Liver (tissue), 9 donors: ENCODE measurements around the gene BBS10. TPM values are rescaled to one million over a fixed set of nuclear protein-coding genes. Genes with fewer than 3 reads are reported as not detected.
"Not testable (repeated sequence)": the region's sequence is repeated elsewhere in the genome, so short reads cannot be mapped to it uniquely, and the experiment has no call there.

Source experiments
- DNase-seq: peaks from one replicate; pipeline ENCODE4 v3.0.0-alpha.2; 2017; ENCODE audit warnings: low spot score
- H3K27ac ChIP-seq, 2 donors: one replicate each; pipeline ENCODE4 v1.7.0; 2013; ENCODE audit warnings: inconsistent platforms in 2 of 2, low read length in 2 of 2, control low read depth in 1 of 2, low read depth in 1 of 2, mild to moderate bottlenecking in 1 of 2
- H3K27me3 ChIP-seq, 4 donors: one replicate each; pipeline versions ENCODE4 v1.6.1 to v1.7.0; 2013; ENCODE audit warnings: low read length in 3 of 4, inconsistent platforms in 1 of 4, mild to moderate bottlenecking in 1 of 4, moderate library complexity in 1 of 4; ENCODE audit not compliant: control insufficient read depth in 4 of 4, insufficient read depth in 4 of 4
- H3K36me3 ChIP-seq, 4 donors: one replicate each; pipeline versions ENCODE4 v1.6.1 to v1.7.0; 2013; ENCODE audit warnings: low read length in 3 of 4, mild to moderate bottlenecking in 3 of 4, low read depth in 1 of 4, moderate library complexity in 1 of 4; ENCODE audit not compliant: control insufficient read depth in 4 of 4, insufficient read depth in 3 of 4
- H3K4me1 ChIP-seq, 4 donors: one replicate each; pipeline versions ENCODE4 v1.6.1 to v1.7.0; 2013; ENCODE audit warnings: low read length in 3 of 4, mild to moderate bottlenecking in 3 of 4, moderate library complexity in 1 of 4; ENCODE audit not compliant: control insufficient read depth in 4 of 4, insufficient read depth in 4 of 4
- H3K4me3 ChIP-seq, 3 donors: one replicate each; pipeline versions ENCODE4 v1.6.1 to v1.7.0; 2013; ENCODE audit warnings: low read length in 3 of 3, control low read depth in 1 of 3, low read depth in 1 of 3, mild to moderate bottlenecking in 1 of 3
- H3K9ac ChIP-seq, 2 donors: one replicate each; pipeline ENCODE4 v1.7.0; 2013; ENCODE audit warnings: low read length in 2 of 2, mild to moderate bottlenecking in 2 of 2, moderate library complexity in 2 of 2, control low read depth in 1 of 2, low read depth in 1 of 2
- H3K9me3 ChIP-seq, 4 donors: one replicate each; pipeline versions ENCODE4 v1.6.1 to v1.7.0; 2013; ENCODE audit warnings: low read length in 3 of 4; ENCODE audit not compliant: control insufficient read depth in 4 of 4
- ATF3 ChIP-seq: IDR thresholded peaks from 2 replicates; pipeline ENCODE4 v1.6.1; 2016; ENCODE audit warnings: antibody characterized with exemption
- CTCF ChIP-seq: fragments of 150-350 bp; IDR thresholded peaks from 2 replicates; pipeline ENCODE4 v1.5.1; 2017; ENCODE audit warnings: improper control_type of control experiment, low read depth, low read length; ENCODE audit not compliant: missing input control
- EGR1 ChIP-seq, 2 donors: IDR thresholded peaks; 2 replicates each; pipeline ENCODE4 v1.6.1; 2016 to 2018; ENCODE audit warnings: antibody characterized with exemption in 2 of 2, low read depth in 2 of 2
- FOXA1 ChIP-seq: IDR thresholded peaks from 2 replicates; pipeline ENCODE4 v1.6.1; 2016; ENCODE audit warnings: antibody characterized with exemption
- FOXA2 ChIP-seq: IDR thresholded peaks from 2 replicates; pipeline ENCODE4 v1.6.1; 2016; ENCODE audit warnings: antibody characterized with exemption
- GABPA ChIP-seq, 2 donors: IDR thresholded peaks in 1 of 2; conservative IDR thresholded peaks in 1 of 2; 2 replicates each; pipeline ENCODE4 v1.6.1; 2016; ENCODE audit warnings: antibody characterized with exemption in 2 of 2, mild to moderate bottlenecking in 1 of 2, moderate library complexity in 1 of 2
- HNF4A ChIP-seq, 2 donors: conservative IDR thresholded peaks; 2 replicates each; pipeline ENCODE4 v1.6.1; 2016; ENCODE audit warnings: antibody characterized with exemption in 2 of 2, mild to moderate bottlenecking in 2 of 2
- HNF4G ChIP-seq: IDR thresholded peaks from 2 replicates; pipeline ENCODE4 v1.6.1; 2016; ENCODE audit warnings: antibody characterized with exemption
- JUND ChIP-seq, 2 donors: IDR thresholded peaks; 2 replicates each; pipeline ENCODE4 v1.6.1; 2016; ENCODE audit warnings: antibody characterized with exemption in 2 of 2
- MAX ChIP-seq: IDR thresholded peaks from 2 replicates; pipeline ENCODE4 v1.6.1; 2016; ENCODE audit warnings: antibody characterized with exemption
- NR2F2 ChIP-seq: IDR thresholded peaks from 2 replicates; pipeline ENCODE4 v1.6.1; 2016; ENCODE audit warnings: antibody characterized with exemption
- RAD21 ChIP-seq, 2 donors: IDR thresholded peaks; 2 replicates each; pipeline ENCODE4 v1.6.1; 2016; ENCODE audit warnings: antibody characterized with exemption in 2 of 2, mild to moderate bottlenecking in 2 of 2
- REST ChIP-seq: IDR thresholded peaks from 2 replicates; pipeline ENCODE4 v1.6.1; 2016; ENCODE audit warnings: antibody characterized with exemption, mild to moderate bottlenecking
- RXRA ChIP-seq, 2 donors: IDR thresholded peaks; 2 replicates each; pipeline ENCODE4 v1.6.1; 2017 to 2018; ENCODE audit warnings: antibody characterized with exemption in 2 of 2, mild to moderate bottlenecking in 1 of 2
- SP1 ChIP-seq: IDR thresholded peaks from 2 replicates; pipeline ENCODE4 v1.6.1; 2018; ENCODE audit warnings: antibody characterized with exemption, mild to moderate bottlenecking
- TAF1 ChIP-seq: conservative IDR thresholded peaks from 2 replicates; pipeline ENCODE4 v1.6.1; 2016; ENCODE audit warnings: antibody characterized with exemption, mild to moderate bottlenecking
- YY1 ChIP-seq: IDR thresholded peaks from 2 replicates; pipeline ENCODE4 v1.6.1; 2016; ENCODE audit warnings: antibody characterized with exemption, mild to moderate bottlenecking
- ZBTB33 ChIP-seq: IDR thresholded peaks from 2 replicates; pipeline ENCODE4 v1.6.1; 2016; ENCODE audit warnings: antibody characterized with exemption
- WGBS: extraction: QIAGEN DNeasy Blood & Tissue Kit; methylation state at CpG from one replicate; pipeline ENCODE4 v1.1.7; 2013; 5-methylcytosine and 5-hydroxymethylcytosine counted together
- polyA plus RNA-seq, 2 donors: library from polyadenylated mRNA; stranded (reverse) in 1 of 2; unstranded in 1 of 2; fragments of 200-250 nt in 1 of 2; fragments of >200 nt in 1 of 2; fragmentation: Nextera tagmentation in 1 of 2; extraction: Ambion mirVana in 1 of 2; gene quantifications; one replicate each; pipeline versions ENCODE4 v1.2.1 to v1.2.3, GENCODE V29; 2013 to 2015
- total RNA-seq, 2 donors: library from RNA; depleted of rRNA; stranded (reverse); fragments of >200 nt; gene quantifications; one replicate each; pipeline ENCODE4 v1.2.3, GENCODE V29; 2014
- donor health status: healthy.
- donor health status: healthy.
- donor health status: healthy.
- donor health status: healthy.
- donor health status: healthy.

The BBS10 gene
- total and polyA plus RNA-seq, 4 donors = 2.5 to 6.7 (median 4.0) TPM

GRCh38 chr12:76379261-76379660 lies 31.0 kb upstream of the BBS10 start:
- no peaks in the 10 kb centered on the region for H3K4me1 ChIP-seq
- no peak for TF ChIP-seq HNF4A (conservative IDR thresholded peaks at IDR 0.05)
- TF ChIP-seq EGR1 (IDR thresholded peaks at IDR 0.05; ENCODE audit: low read depth in 2 of 2) = no peak
- no peak for TF ChIP-seq ZBTB33
- no peak for TF ChIP-seq MAX
- TF ChIP-seq GABPA (IDR thresholded peaks at IDR 0.05 in 1 of 2, conservative IDR thresholded peaks at IDR 0.05 in 1 of 2) = no peak
- no peak for TF ChIP-seq HNF4G
- TF ChIP-seq YY1 = no peak
- no peak for TF ChIP-seq RXRA (IDR thresholded peaks at IDR 0.05)
- TF ChIP-seq ATF3 = no peak
- WGBS = 97% methylated on average over 1 of the region's 1 CpG

GRCh38 chr12:76376876-76377275 lies 28.7 kb upstream of the BBS10 start:
- 100% methylated on average over 1 of the region's 1 CpG for WGBS
- H3K36me3 ChIP-seq = peaks cover 5 to 29% (median 13%) of the 10 kb centered on the region in 4 donors
- not testable (repeated sequence) for H3K27ac ChIP-seq, H3K9ac ChIP-seq, H3K4me3 ChIP-seq, H3K4me1 ChIP-seq, DNase-seq, H3K9me3 ChIP-seq, H3K27me3 ChIP-seq

More at GRCh38 chr12:76379261-76379660, 31.0 kb upstream of the BBS10 start:
- H3K9ac ChIP-seq = no peak overlapping the region
- no peak overlapping the region for H3K27ac ChIP-seq
- H3K27me3 ChIP-seq = no peaks in the 10 kb centered on the region
- DNase-seq = no peak
- no peak overlapping the region for H3K4me3 ChIP-seq
- peaks cover 5 to 26% (median 10%) of the 10 kb centered on the region in 4 donors for H3K36me3 ChIP-seq
- no peaks in the 10 kb centered on the region for H3K9me3 ChIP-seq

- Histone ChIP-seq H3K36me3 (peaks cover 5 to 31% (median 13%) of the 10 kb centered on the region in 4 donors), H3K27ac (no peak overlapping the region), H3K9me3 (no peaks in the 10 kb centered on the region), H3K4me1 (no peaks in the 10 kb centered on the region), H3K27me3 (no peaks in the 10 kb centered on the region), H3K9ac (no peak overlapping the region), H3K4me3 (no peak overlapping the region)
- DNase-seq = no peak
- TF ChIP-seq FOXA1 (no peak), NR2F2 (no peak), HNF4G (no peak), JUND (IDR thresholded peaks at IDR 0.05) (no peak), SP1 (no peak), EGR1 (IDR thresholded peaks at IDR 0.05; ENCODE audit: low read depth in 2 of 2) (no peak), CTCF (no peak), RAD21 (IDR thresholded peaks at IDR 0.05) (no peak), RXRA (IDR thresholded peaks at IDR 0.05) (no peak), REST (no peak), FOXA2 (no peak), HNF4A (conservative IDR thresholded peaks at IDR 0.05) (no peak), ZBTB33 (no peak), MAX (no peak), TAF1 (no peak), YY1 (no peak)
Observed at GRCh38 chr12:76375939-76376338, 27.7 kb upstream of the BBS10 start.
